ENCODE measurements around the gene STAG1. TPM values are rescaled to one million over a fixed set of nuclear protein-coding genes. Genes with fewer than 3 reads are reported as not detected.
"Not testable (repeated sequence)": the region's sequence is repeated elsewhere in the genome, so short reads cannot be mapped to it uniquely, and the experiment has no call there.

The STAG1 gene
- total and polyA plus RNA-seq, 9 of the 15 experiments (the other 6 are each of a cell fraction or from before 2014, with no cell fraction given) = 2.7 to 17.7 (median 8.8) TPM

GRCh38 chr3:136643380-136643779, 108.8 kb downstream of the STAG1 start:
- H4K20me1 ChIP-seq (replicated peaks; ENCODE audit: control insufficient read depth, insufficient read depth, low read length); ATAC-seq; H3K4me2 ChIP-seq (ENCODE audit: insufficient read depth, low read length); H3K9ac ChIP-seq (ENCODE audit: insufficient read depth in 1 of 2, low read depth in 2 of 2, low read length in 2 of 2); in situ Hi-C loops (cut with MboI); H3K36me3 ChIP-seq (ENCODE audit: control insufficient read depth, insufficient read depth, low read length); DNase-seq (ENCODE audit: extremely low read depth in 1 of 4, low spot score in 3 of 4); H3K27me3 ChIP-seq (ENCODE audit: control insufficient read depth in 2 of 2, insufficient read depth in 2 of 2, low read length in 2 of 2); H3K9me1 ChIP-seq (ENCODE audit: control insufficient read depth, insufficient read depth, low read length); FAIRE-seq; CTCF ChIA-PET (ENCODE audit: low intra/inter-chr PET ratio); H3K27ac ChIP-seq (ENCODE audit: extremely low read depth, low read depth, low read length); H3K9me3 ChIP-seq (replicated peaks; ENCODE audit: control insufficient read depth, insufficient read depth, low read depth, low read length); H2AFZ ChIP-seq (ENCODE audit: low read depth, low read length); H3K4me1 ChIP-seq (replicated peaks in 1 of 2; ENCODE audit: control insufficient read depth in 2 of 2, insufficient read depth in 2 of 2, low read length in 2 of 2); H3K4me3 ChIP-seq; intact Hi-C loops (cut with micrococcal nuclease); BruUV-seq (replicated peaks): not testable (repeated sequence)
- peak; percentile 45 for TF ChIP-seq ZNF121 (CRISPR knock-in tag; conservative IDR thresholded peaks at IDR 0.05)
- 100% methylated on average over 2 of the region's 2 CpGs for WGBS (ENCODE audit: insufficient coverage, low coverage, missing lambda C conversion rate)
- peaks cover 13% of the 10 kb centered on the region; the same call in 2 of the 3 replicates for H3K79me2 ChIP-seq (ENCODE audit: control insufficient read depth, insufficient read depth, low read length)
- POLR2A ChIA-PET = interaction anchor here (1.1 to 1.2 kb wide), 2 partner anchors 8 to 11 kb away, joined by 3 to 7 read pairs; no protein-coding TSS in a partner anchor

- 77% methylated on average over 1 of the region's 1 CpG for WGBS (ENCODE audit: insufficient coverage, low coverage, missing lambda C conversion rate)
- in situ Hi-C loops (cut with MboI) = no loop called here
- TF ChIP-seq ZNF511 (CRISPR knock-in tag; IDR thresholded peaks at IDR 0.05) (no peak), BACH1 (tag; IDR thresholded peaks at IDR 0.05) (no peak), SMARCB1 (IDR thresholded peaks at IDR 0.05; ENCODE audit: insufficient read length, low read depth) (no peak), TCF7L2 (IDR thresholded peaks at IDR 0.05; ENCODE audit: low read depth, low read length) (no peak), DMBX1 (CRISPR knock-in tag; IDR thresholded peaks at IDR 0.05; ENCODE audit: borderline replicate concordance) (no peak), TEAD1 (CRISPR knock-in tag; IDR thresholded peaks at IDR 0.05) (no peak), CTBP1 (IDR thresholded peaks at IDR 0.05; ENCODE audit: borderline replicate concordance) (peak; percentile 52; the same call in 1 of the 2 replicates), E2F6 (IDR thresholded peaks at IDR 0.05; ENCODE audit: borderline replicate concordance in 1 of 2, extremely low read depth in 1 of 2, insufficient read depth in 1 of 2, insufficient read length in 1 of 2, low read depth in 1 of 2, low read length in 1 of 2, poor library complexity in 1 of 2, severe bottlenecking in 1 of 2) (no peak), CBFA2T2 (conservative IDR thresholded peaks at IDR 0.05) (peak; percentile 29; the same call in 1 of the 2 replicates), MTA1 (IDR thresholded peaks at IDR 0.05; ENCODE audit: borderline replicate concordance) (no peak), MYNN (IDR thresholded peaks at IDR 0.05) (no peak), MYNN (CRISPR knock-in tag; IDR thresholded peaks at IDR 0.05) (no peak), SAFB2 (IDR thresholded peaks at IDR 0.05; ENCODE audit: borderline replicate concordance, low read depth, low read length, severe bottlenecking) (no peak), MAFF (IDR thresholded peaks at IDR 0.05; ENCODE audit: low read length) (no peak), ZNF124 (CRISPR knock-in tag; IDR thresholded peaks at IDR 0.05) (no peak)
Measured at GRCh38 chr3:136642711-136643110, 109.5 kb downstream of the STAG1 start.

More at GRCh38 chr3:136642711-136643110, 109.5 kb downstream of the STAG1 start:
- Histone ChIP-seq H3K9me1 (ENCODE audit: control insufficient read depth, insufficient read depth, low read length) (no peaks in the 10 kb centered on the region), H3K79me2 (ENCODE audit: control insufficient read depth, insufficient read depth, low read length) (peaks cover 7% of the 10 kb centered on the region; the same call in 2 of the 3 replicates), H3K27me3 (ENCODE audit: control insufficient read depth in 2 of 2, insufficient read depth in 2 of 2, low read length in 2 of 2) (no peaks in the 10 kb centered on the region), H3K4me2 (ENCODE audit: insufficient read depth, low read length) (no peak overlapping the region), H3K36me3 (ENCODE audit: control insufficient read depth, insufficient read depth, low read length) (no peaks in the 10 kb centered on the region), H2AFZ (ENCODE audit: low read depth, low read length) (no peak overlapping the region), H3K4me1 (replicated peaks in 1 of 2; ENCODE audit: control insufficient read depth in 2 of 2, insufficient read depth in 2 of 2, low read length in 2 of 2) (peaks cover 0 to 7% of the 10 kb centered on the region in 2 experiments; a peak in 3 of 5 replicates), H4K20me1 (replicated peaks; ENCODE audit: control insufficient read depth, insufficient read depth, low read length) (no peaks in the 10 kb centered on the region), H3K4me3 (no peak overlapping the region), H3K27ac (ENCODE audit: extremely low read depth, low read depth, low read length) (no peak overlapping the region), H3K9me3 (replicated peaks; ENCODE audit: control insufficient read depth, insufficient read depth, low read depth, low read length) (no peaks in the 10 kb centered on the region), H3K9ac (ENCODE audit: insufficient read depth in 1 of 2, low read depth in 2 of 2, low read length in 2 of 2) (peak overlapping the region in 1 of 2 experiments; percentile 58; a peak in 1 of 4 replicates)
- DNase-seq (ENCODE audit: extremely low read depth in 1 of 4, low spot score in 3 of 4) = peak in 2 of 4 experiments; percentile 16 to 63
- ChIA-PET POLR2A (interaction anchor here (0.7 to 1.2 kb wide), 4 partner anchors 9 to 110 kb away, joined by 3 to 7 read pairs (median 3); partner anchors contain the start of gene STAG1), CTCF (ENCODE audit: low intra/inter-chr PET ratio) (no interaction called here)
- no TSS peak for BruUV-seq (replicated peaks)
- peak; percentile 74 for ATAC-seq
- intact Hi-C loops (cut with micrococcal nuclease) = no loop called here
- peak; percentile 76 for FAIRE-seq

Measured in K562 (cell line).